ENCODE measurements around the gene CCDC93.

Gene CCDC93

GRCh38 chr2:118032169-118033013, 18.5 kb upstream of the CCDC93 start:
- Histone ChIP-seq H4K20me1 (ENCODE audit: insufficient read depth, low read length) (no peaks in the 10 kb centered on the region), H3K9me3 (ENCODE audit: insufficient read depth, low read length) (no peaks in the 10 kb centered on the region), H3K27me3 (ENCODE audit: low read depth, low read length) (0 out of 2 replicates have a peak, but pooled peaks cover 4% of the 10 kb centered on the region), H2AFZ (ENCODE audit: low read depth, low read length) (no peak overlapping the region), H3K9ac (ENCODE audit: low read length) (no peak overlapping the region), H3K36me3 (replicated peaks; ENCODE audit: low read depth, low read length) (no peaks in the 10 kb centered on the region), H3K4me1 (ENCODE audit: low read length) (peaks cover 28% of the 10 kb centered on the region), H3K4me2 (ENCODE audit: low read length) (peak overlapping the region; percentile 23), H3K79me2 (ENCODE audit: low read length) (no peaks in the 10 kb centered on the region), H3K4me3 (ENCODE audit: low read length) (no peak overlapping the region), H3K27ac (ENCODE audit: low read length) (no peak overlapping the region)
- TF ChIP-seq EZH2phosphoT487 (IDR thresholded peaks at IDR 0.05; ENCODE audit: low read depth): no peak
- TF ChIP-seq, protein P1, sequence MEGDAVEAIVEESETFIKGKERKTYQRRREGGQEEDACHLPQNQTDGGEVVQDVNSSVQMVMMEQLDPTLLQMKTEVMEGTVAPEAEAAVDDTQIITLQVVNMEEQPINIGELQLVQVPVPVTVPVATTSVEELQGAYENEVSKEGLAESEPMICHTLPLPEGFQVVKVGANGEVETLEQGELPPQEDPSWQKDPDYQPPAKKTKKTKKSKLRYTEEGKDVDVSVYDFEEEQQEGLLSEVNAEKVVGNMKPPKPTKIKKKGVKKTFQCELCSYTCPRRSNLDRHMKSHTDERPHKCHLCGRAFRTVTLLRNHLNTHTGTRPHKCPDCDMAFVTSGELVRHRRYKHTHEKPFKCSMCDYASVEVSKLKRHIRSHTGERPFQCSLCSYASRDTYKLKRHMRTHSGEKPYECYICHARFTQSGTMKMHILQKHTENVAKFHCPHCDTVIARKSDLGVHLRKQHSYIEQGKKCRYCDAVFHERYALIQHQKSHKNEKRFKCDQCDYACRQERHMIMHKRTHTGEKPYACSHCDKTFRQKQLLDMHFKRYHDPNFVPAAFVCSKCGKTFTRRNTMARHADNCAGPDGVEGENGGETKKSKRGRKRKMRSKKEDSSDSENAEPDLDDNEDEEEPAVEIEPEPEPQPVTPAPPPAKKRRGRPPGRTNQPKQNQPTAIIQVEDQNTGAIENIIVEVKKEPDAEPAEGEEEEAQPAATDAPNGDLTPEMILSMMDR (IDR thresholded peaks at IDR 0.05; ENCODE audit: low read depth, low read length): peak; percentile 87

- Histone ChIP-seq H3K4me3 (ENCODE audit: low read length) (no peak overlapping the region), H3K4me2 (ENCODE audit: low read length) (peak overlapping the region; percentile 7; the same call in 1 of the 2 replicates), H3K4me1 (ENCODE audit: low read length) (peaks cover 28% of the 10 kb centered on the region), H3K27me3 (ENCODE audit: low read depth, low read length) (0 out of 2 replicates have a peak, but pooled peaks cover 4% of the 10 kb centered on the region), H2AFZ (ENCODE audit: low read depth, low read length) (no peak overlapping the region), H3K9me3 (ENCODE audit: insufficient read depth, low read length) (no peaks in the 10 kb centered on the region), H3K9ac (ENCODE audit: low read length) (no peak overlapping the region), H3K79me2 (ENCODE audit: low read length) (no peaks in the 10 kb centered on the region), H4K20me1 (ENCODE audit: insufficient read depth, low read length) (no peaks in the 10 kb centered on the region), H3K27ac (ENCODE audit: low read length) (no peak overlapping the region), H3K36me3 (replicated peaks; ENCODE audit: low read depth, low read length) (no peaks in the 10 kb centered on the region)
- TF ChIP-seq, protein P1 (IDR thresholded peaks at IDR 0.05; ENCODE audit: low read depth, low read length): no peak
- TF ChIP-seq EZH2phosphoT487 (IDR thresholded peaks at IDR 0.05; ENCODE audit: low read depth): no peak
Observed at GRCh38 chr2:118031566-118031965, 17.7 kb upstream of the CCDC93 start.

GRCh38 chr2:118029025-118029424, 15.2 kb upstream of the CCDC93 start:
- H3K27me3 ChIP-seq (ENCODE audit: low read depth, low read length): 0 out of 2 replicates have a peak, but pooled peaks cover under 1% of the 10 kb centered on the region
- no peaks in the 10 kb centered on the region for H3K36me3 ChIP-seq (replicated peaks; ENCODE audit: low read depth, low read length)
- H3K79me2 ChIP-seq (ENCODE audit: low read length): no peaks in the 10 kb centered on the region
- H3K4me1 ChIP-seq (ENCODE audit: low read length): peaks cover 29% of the 10 kb centered on the region
- no peak overlapping the region for H3K27ac ChIP-seq (ENCODE audit: low read length)
- H4K20me1 ChIP-seq (ENCODE audit: insufficient read depth, low read length): no peaks in the 10 kb centered on the region
- H3K4me2 ChIP-seq (ENCODE audit: low read length): no peak overlapping the region
- no peak overlapping the region for H3K9ac ChIP-seq (ENCODE audit: low read length)
- no peak overlapping the region for H2AFZ ChIP-seq (ENCODE audit: low read depth, low read length)
- H3K9me3 ChIP-seq (ENCODE audit: insufficient read depth, low read length): no peaks in the 10 kb centered on the region
- H3K4me3 ChIP-seq (ENCODE audit: low read length): no peak overlapping the region
- TF ChIP-seq, protein P1 (IDR thresholded peaks at IDR 0.05; ENCODE audit: low read depth, low read length): no peak
- TF ChIP-seq EZH2phosphoT487 (IDR thresholded peaks at IDR 0.05; ENCODE audit: low read depth): no peak

- Histone ChIP-seq H3K27me3 (ENCODE audit: low read depth, low read length) (no peaks in the 10 kb centered on the region), H3K9me3 (ENCODE audit: insufficient read depth, low read length) (no peaks in the 10 kb centered on the region), H3K36me3 (replicated peaks; ENCODE audit: low read depth, low read length) (no peaks in the 10 kb centered on the region), H3K4me3 (ENCODE audit: low read length) (no peak overlapping the region), H4K20me1 (ENCODE audit: insufficient read depth, low read length) (no peaks in the 10 kb centered on the region), H3K79me2 (ENCODE audit: low read length) (no peaks in the 10 kb centered on the region), H3K27ac (ENCODE audit: low read length) (no peak overlapping the region), H3K4me1 (ENCODE audit: low read length) (peaks cover 3% of the 10 kb centered on the region; the same call in 1 of the 2 replicates), H3K9ac (ENCODE audit: low read length) (no peak overlapping the region), H3K4me2 (ENCODE audit: low read length) (no peak overlapping the region), H2AFZ (ENCODE audit: low read depth, low read length) (no peak overlapping the region)
- TF ChIP-seq EZH2phosphoT487 (IDR thresholded peaks at IDR 0.05; ENCODE audit: low read depth): no peak
- TF ChIP-seq, protein P1 (IDR thresholded peaks at IDR 0.05; ENCODE audit: low read depth, low read length): no peak
Observed at GRCh38 chr2:118021356-118021755, 7.5 kb upstream of the CCDC93 start.

Data from OCI-LY3 (cell line).